K562 (cell line): ENCODE data around the gene CHD8. TPM values are rescaled to one million over a fixed set of nuclear protein-coding genes. Genes with fewer than 3 reads are reported as not detected.

Source experiments
- ATAC-seq: fragments of 200-7000 bp; cut with Tn5 transposase; 3 replicates; pipeline ENCODE4 v1.9.1; 2020; ENCODE audit warnings: moderate library complexity
- BruUV-seq: library from RNA; stranded (reverse); fragments of 400-500 nt; replicated peaks from 2 replicates; lab custom pipeline; 2021; lab: Mats Ljungman, UMichigan
- CTCF ChIA-PET: fragments of 300-600 bp; formaldehyde crosslinking; extraction: SDS; loops from one replicate; lab custom pipeline; 2021; ENCODE audit warnings: low intra/inter-chr PET ratio; lab: Yijun Ruan, JAX
- POLR2A ChIA-PET: fragments of 300-600, 350-650 bp; sonication (Branson Sonifier 250); formaldehyde crosslinking; extraction: SDS; loops from one replicate; lab custom pipeline; 2021; ENCODE audit warnings: antibody characterized with exemption, inconsistent platforms; lab: Yijun Ruan, JAX
- DNase-seq, 4 experiments: peaks; one replicate each; pipeline versions ENCODE4 v3.0.0 to v3.0.0-alpha.2; 2011 to 2018; ENCODE audit warnings: low spot score in 3 of 4, mixed read lengths in 3 of 4; ENCODE audit errors: extremely low read depth in 1 of 4
- FAIRE-seq: peaks from 2 replicates; lab custom pipeline; 2011; peaks lifted over from hg19 to GRCh38; lab: Jason Lieb, UNC
- H2AFZ ChIP-seq: 2 replicates; pipeline ENCODE4 v1.6.0; 2011; ENCODE audit warnings: low read depth, low read length, control low read depth, inconsistent platforms
- H3K27ac ChIP-seq: fragments of 200-600 bp; 3 replicates; pipeline ENCODE4 v1.8.0; 2011; ENCODE audit warnings: low read depth, mild to moderate bottlenecking, control low read depth, inconsistent platforms, low read length, moderate library complexity, mixed read lengths; ENCODE audit errors: extremely low read depth
- H3K27me3 ChIP-seq, 2 experiments: fragments of 300-600 bp in 1 of 2; 2 replicates in 1 of 2; 3 replicates in 1 of 2; pipeline versions ENCODE4 v1.6.0 to v1.8.0; 2011; ENCODE audit warnings: inconsistent platforms in 2 of 2, low read length in 2 of 2, mild to moderate bottlenecking in 1 of 2, mixed read lengths in 1 of 2, moderate library complexity in 1 of 2; ENCODE audit not compliant: control insufficient read depth in 2 of 2, insufficient read depth in 2 of 2
- H3K36me3 ChIP-seq: fragments of 300-600 bp; 3 replicates; pipeline ENCODE4 v1.8.0; 2011; ENCODE audit warnings: mild to moderate bottlenecking, low read length, inconsistent platforms; ENCODE audit not compliant: control insufficient read depth, insufficient read depth
- H3K4me1 ChIP-seq, 2 experiments: fragments of 200-600 bp in 1 of 2; replicated peaks in 1 of 2; 2 replicates in 1 of 2; 3 replicates in 1 of 2; pipeline versions ENCODE4 v1.5.1 to v1.8.0; 2011; ENCODE audit warnings: inconsistent platforms in 2 of 2, low read length in 2 of 2, mild to moderate bottlenecking in 1 of 2, mixed read lengths in 1 of 2, moderate library complexity in 1 of 2; ENCODE audit not compliant: control insufficient read depth in 2 of 2, insufficient read depth in 2 of 2
- H3K4me2 ChIP-seq: 2 replicates; pipeline ENCODE4 v1.6.1; 2011; ENCODE audit warnings: low read length, control low read depth, inconsistent platforms, mixed read lengths; ENCODE audit not compliant: insufficient read depth
- H3K4me3 ChIP-seq: fragments of 200-600 bp; sonication (generic), shearing (Covaris generic); 2 replicates; pipeline ENCODE4 v1.5.1; 2016; ENCODE audit warnings: control low read depth, inconsistent platforms
- H3K79me2 ChIP-seq: fragments of 200-600 bp; 3 replicates; pipeline ENCODE4 v1.8.0; 2011; ENCODE audit warnings: low read length, inconsistent platforms; ENCODE audit not compliant: control insufficient read depth, insufficient read depth
- H3K9ac ChIP-seq, 2 experiments: 2 replicates each; pipeline versions ENCODE4 v1.6.0 to v1.6.1; 2011; ENCODE audit warnings: low read depth in 2 of 2, low read length in 2 of 2, control low read depth in 1 of 2, inconsistent platforms in 1 of 2, mild to moderate bottlenecking in 1 of 2, mixed read lengths in 1 of 2; ENCODE audit not compliant: insufficient read depth in 1 of 2
- H3K9me1 ChIP-seq: one replicate; pipeline ENCODE4 v1.6.0; 2011; ENCODE audit warnings: inconsistent platforms, mild to moderate bottlenecking, low read length, moderate library complexity; ENCODE audit not compliant: control insufficient read depth, insufficient read depth
- H3K9me3 ChIP-seq: replicated peaks from 2 replicates; pipeline ENCODE4 v1.5.1; 2011; ENCODE audit warnings: low read depth, low read length, inconsistent platforms; ENCODE audit not compliant: control insufficient read depth, insufficient read depth
- H4K20me1 ChIP-seq: replicated peaks from 2 replicates; pipeline ENCODE4 v1.6.1; 2011; ENCODE audit warnings: low read length, inconsistent platforms, mixed read lengths; ENCODE audit not compliant: control insufficient read depth, insufficient read depth
- NR2C1 ChIP-seq, 2 experiments: fragments of 450-650 bp; IDR thresholded peaks; 2 replicates each; pipeline ENCODE4 v1.6.1; 2017; ENCODE audit warnings: mild to moderate bottlenecking in 2 of 2, antibody characterized with exemption in 1 of 2, inconsistent platforms in 1 of 2, missing compliant biosample characterization in 1 of 2, missing genetic modification characterization in 1 of 2
- NR2C2 ChIP-seq, 2 experiments: fragments of 200-800 bp in 1 of 2; sonication (Bioruptor generic) in 1 of 2; sonication (generic) in 1 of 2; formaldehyde crosslinking in 1 of 2; IDR thresholded peaks; 2 replicates each; pipeline versions ENCODE4 v1.6.1 to v1.8.0; 2016 to 2022; ENCODE audit warnings: mild to moderate bottlenecking in 1 of 2, missing compliant biosample characterization in 1 of 2, missing genetic modification characterization in 1 of 2, missing genetic modification reagents in 1 of 2
- RAD51 ChIP-seq: fragments of 450-650 bp; IDR thresholded peaks from 2 replicates; pipeline ENCODE4 v1.7.1; 2016; ENCODE audit warnings: low read depth, mild to moderate bottlenecking, borderline replicate concordance
- SPI1 ChIP-seq: IDR thresholded peaks from 2 replicates; pipeline ENCODE4 v1.6.1; 2011; ENCODE audit warnings: low read depth, low read length, control low read depth, borderline replicate concordance
- ZFP36 ChIP-seq: fragments of 150-350 bp; IDR thresholded peaks from 2 replicates; pipeline ENCODE4 v1.6.1; 2018; ENCODE audit warnings: low read length, low read depth; ENCODE audit not compliant: partially characterized antibody
- ZNF197 ChIP-seq: fragments of 200-800 bp; sonication (Bioruptor generic); IDR thresholded peaks from 2 replicates; pipeline ENCODE4 v1.6.1; 2016; ENCODE audit warnings: low read depth, missing genetic modification characterization, missing compliant biosample characterization
- WGBS: fragments of 100-300 bp; shearing (Covaris generic); methylation state at CpG from one replicate; pipeline ENCODE4 v1.1.6; 2016; ENCODE audit warnings: low coverage, mixed read lengths; ENCODE audit not compliant: insufficient coverage; ENCODE audit errors: missing lambda C conversion rate; 5-methylcytosine and 5-hydroxymethylcytosine counted together
- in situ Hi-C: fragments of 300-500 bp; cut with MboI; formaldehyde crosslinking; loops from 4 replicates; pipeline ENCODE4 v1.15.0; 2018; ENCODE audit warnings: inconsistent platforms, mixed read lengths
- intact Hi-C: fragments of 100-400 bp; cut with micrococcal nuclease; formaldehyde crosslinking; loops from 2 replicates; pipeline ENCODE4 v1.14.2; 2022
- polyA plus RNA-seq, 8 experiments: library from polyadenylated mRNA; depleted of rRNA in 4 of 8; stranded (reverse) in 5 of 8; unstranded in 3 of 8; fragments of >200 nt; fragmentation: Nextera tagmentation in 2 of 8; fragmentation: Illumina TruSeq in 1 of 8; extraction: Ambion mirVana in 2 of 8; extraction: Trizol in 1 of 8; gene quantifications; 2 replicates each; pipeline versions ENCODE4 v1.2.1 to v1.2.3, GENCODE V29; 2011 to 2014; ENCODE audit warnings: inconsistent platforms in 1 of 8, missing spikeins in 1 of 8
- total RNA-seq, 7 experiments: library from RNA; depleted of rRNA in 6 of 7; stranded (reverse); fragments of >200 nt in 6 of 7; fragmentation: Illumina TruSeq in 2 of 7; extraction: Trizol in 2 of 7; gene quantifications; 2 replicates each; pipeline versions ENCODE4 v1.2.1 to v1.2.3, GENCODE V29; 2011 to 2021; ENCODE audit warnings: low replicate concordance in 1 of 7
- TF ChIP-seq, protein P1 (sequence below), 3 experiments: fragments of 200-800 bp in 1 of 3; sonication (Bioruptor generic) in 1 of 3; sonication (generic) in 1 of 3; formaldehyde crosslinking in 1 of 3; IDR thresholded peaks; 2 replicates each; pipeline versions ENCODE4 v1.6.1 to v1.8.0; 2016 to 2022; ENCODE audit warnings: mild to moderate bottlenecking in 2 of 3, missing compliant biosample characterization in 2 of 3, missing genetic modification characterization in 2 of 3, missing genetic modification reagents in 1 of 3
- TF ChIP-seq, protein P2 (sequence below): sonication (generic); formaldehyde crosslinking; IDR thresholded peaks from 2 replicates; pipeline ENCODE4 v1.8.0; 2023; ENCODE audit warnings: mild to moderate bottlenecking, missing genetic modification reagents

The CHD8 gene
- total and polyA plus RNA-seq, 9 of the 15 experiments (the other 6 are each of a cell fraction or from before 2014, with no cell fraction given) = 11.1 to 51.2 (median 32.8) TPM

DNA sequence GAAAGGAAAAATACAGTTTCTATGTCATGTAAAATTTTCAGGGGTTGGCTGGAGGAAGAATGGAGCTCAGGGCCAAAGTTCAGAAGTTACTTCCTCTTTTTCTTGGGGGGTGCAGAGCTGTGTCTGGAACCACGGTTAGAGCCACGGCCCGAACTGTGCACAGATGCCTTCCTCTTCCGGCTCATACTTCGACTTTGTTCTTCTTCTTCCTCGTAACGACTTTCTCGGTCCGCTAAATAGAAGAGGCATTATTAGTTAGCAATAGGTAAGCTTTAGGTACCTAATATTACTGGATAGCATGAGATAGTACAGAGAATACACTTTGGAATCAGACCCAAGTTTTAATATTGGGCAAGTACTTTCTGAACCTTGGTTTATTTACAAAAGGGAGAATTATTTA, 103.3 kb downstream of the CHD8 start:
- in situ Hi-C loops (no loop called here), intact Hi-C loops (loop anchor here (10.0 kb wide), 1 partner anchor 88 kb away; the partner anchor contains the start of gene HNRNPC)
- Histone ChIP-seq H3K27ac (no peak overlapping the region; the same call in 2 of the 3 replicates), H4K20me1 (no peaks in the 10 kb centered on the region), H3K9ac (no peak overlapping the region), H3K9me3 (no peaks in the 10 kb centered on the region), H3K27me3 (no peaks in the 10 kb centered on the region), H3K4me3 (no peak overlapping the region), H2AFZ (no peak overlapping the region), H3K4me1 (no peaks in the 10 kb centered on the region), H3K36me3 (peaks cover 64% of the 10 kb centered on the region), H3K4me2 (no peak overlapping the region), H3K9me1 (no peaks in the 10 kb centered on the region), H3K79me2 (no peaks in the 10 kb centered on the region)
- POLR2A ChIA-PET = interaction anchor here (0.6 to 1.1 kb wide), 5 partner anchors 12 to 87 kb away, joined by 3 to 4 read pairs (median 3); no protein-coding TSS in a partner anchor
- 55% methylated on average over 7 of the region's 9 CpGs for WGBS
- ATAC-seq (peak; percentile 76), FAIRE-seq (no peak), DNase-seq (peak in 1 of 4 experiments; percentile 28)
- no TSS peak for BruUV-seq
- no peak for TF ChIP-seq RAD51
- no peak for TF ChIP-seq NR2C2 (CRISPR knock-in tag; IDR thresholded peaks at IDR 0.05)
- peak; percentile 57; the same call in 1 of the 2 replicates for TF ChIP-seq NR2C2 (tag; IDR thresholded peaks at IDR 0.05)
- TF ChIP-seq NR2C1 (IDR thresholded peaks at IDR 0.05) = peak; percentile 72
- TF ChIP-seq NR2C1 (tag; IDR thresholded peaks at IDR 0.05) = peak; percentile 59; the same call in 1 of the 2 replicates
- TF ChIP-seq ZNF197 (CRISPR knock-in tag) = no peak
- TF ChIP-seq, protein P1, sequence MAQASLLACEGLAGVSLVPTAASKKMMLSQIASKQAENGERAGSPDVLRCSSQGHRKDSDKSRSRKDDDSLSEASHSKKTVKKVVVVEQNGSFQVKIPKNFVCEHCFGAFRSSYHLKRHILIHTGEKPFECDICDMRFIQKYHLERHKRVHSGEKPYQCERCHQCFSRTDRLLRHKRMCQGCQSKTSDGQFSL (CRISPR knock-in tag; IDR thresholded peaks at IDR 0.05) = peak; percentile 86
- TF ChIP-seq, protein P1 (tag; IDR thresholded peaks at IDR 0.05) = no peak
- TF ChIP-seq ZFP36 = no peak
- TF ChIP-seq, protein P2, sequence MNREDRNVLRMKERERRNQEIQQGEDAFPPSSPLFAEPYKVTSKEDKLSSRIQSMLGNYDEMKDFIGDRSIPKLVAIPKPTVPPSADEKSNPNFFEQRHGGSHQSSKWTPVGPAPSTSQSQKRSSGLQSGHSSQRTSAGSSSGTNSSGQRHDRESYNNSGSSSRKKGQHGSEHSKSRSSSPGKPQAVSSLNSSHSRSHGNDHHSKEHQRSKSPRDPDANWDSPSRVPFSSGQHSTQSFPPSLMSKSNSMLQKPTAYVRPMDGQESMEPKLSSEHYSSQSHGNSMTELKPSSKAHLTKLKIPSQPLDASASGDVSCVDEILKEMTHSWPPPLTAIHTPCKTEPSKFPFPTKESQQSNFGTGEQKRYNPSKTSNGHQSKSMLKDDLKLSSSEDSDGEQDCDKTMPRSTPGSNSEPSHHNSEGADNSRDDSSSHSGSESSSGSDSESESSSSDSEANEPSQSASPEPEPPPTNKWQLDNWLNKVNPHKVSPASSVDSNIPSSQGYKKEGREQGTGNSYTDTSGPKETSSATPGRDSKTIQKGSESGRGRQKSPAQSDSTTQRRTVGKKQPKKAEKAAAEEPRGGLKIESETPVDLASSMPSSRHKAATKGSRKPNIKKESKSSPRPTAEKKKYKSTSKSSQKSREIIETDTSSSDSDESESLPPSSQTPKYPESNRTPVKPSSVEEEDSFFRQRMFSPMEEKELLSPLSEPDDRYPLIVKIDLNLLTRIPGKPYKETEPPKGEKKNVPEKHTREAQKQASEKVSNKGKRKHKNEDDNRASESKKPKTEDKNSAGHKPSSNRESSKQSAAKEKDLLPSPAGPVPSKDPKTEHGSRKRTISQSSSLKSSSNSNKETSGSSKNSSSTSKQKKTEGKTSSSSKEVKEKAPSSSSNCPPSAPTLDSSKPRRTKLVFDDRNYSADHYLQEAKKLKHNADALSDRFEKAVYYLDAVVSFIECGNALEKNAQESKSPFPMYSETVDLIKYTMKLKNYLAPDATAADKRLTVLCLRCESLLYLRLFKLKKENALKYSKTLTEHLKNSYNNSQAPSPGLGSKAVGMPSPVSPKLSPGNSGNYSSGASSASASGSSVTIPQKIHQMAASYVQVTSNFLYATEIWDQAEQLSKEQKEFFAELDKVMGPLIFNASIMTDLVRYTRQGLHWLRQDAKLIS (CRISPR knock-in tag) = no peak
- TF ChIP-seq SPI1 = peak; percentile 44; the same call in 1 of the 2 replicates
- CTCF ChIA-PET = no interaction called here
